ENCODE data around the gene CCDC126.
A peak's percentile ranks its signal among the peaks of the same experiment; 100 is the strongest.
"Not testable (repeated sequence)": the region's sequence is repeated elsewhere in the genome, so short reads cannot be mapped to it uniquely, and the experiment has no call there.

The CCDC126 gene

GRCh38 chr7:23633417-23633816 lies 36.2 kb downstream of the CCDC126 start:
- no peak for DNase-seq

- no peak for DNase-seq
Measured at GRCh38 chr7:23645822-23646221, 48.6 kb downstream of the CCDC126 start.

GRCh38 chr7:23653942-23654341 lies 56.8 kb downstream of the CCDC126 start:
- no peak for DNase-seq

- DNase-seq: no peak
Measured at GRCh38 chr7:23654508-23654907, 57.3 kb downstream of the CCDC126 start.

- DNase-seq: no peak
Measured at GRCh38 chr7:23655433-23655832, 58.3 kb downstream of the CCDC126 start.

- DNase-seq: no peak
Measured at GRCh38 chr7:23658831-23659427, 61.7 kb downstream of the CCDC126 start.

- DNase-seq: no peak
Measured at GRCh38 chr7:23661385-23661784, 64.2 kb downstream of the CCDC126 start.

- no peak for DNase-seq
Measured at GRCh38 chr7:23662124-23662983, 65.2 kb downstream of the CCDC126 start.

- no peak for DNase-seq
Measured at GRCh38 chr7:23662984-23663313, 65.8 kb downstream of the CCDC126 start.

GRCh38 chr7:23664122-23664521 lies 66.9 kb downstream of the CCDC126 start:
- DNase-seq: no peak

- DNase-seq: no peak
Measured at GRCh38 chr7:23672033-23672432, 74.9 kb downstream of the CCDC126 start.

- DNase-seq: peak; percentile 55
Measured at GRCh38 chr7:23679898-23680413, 82.8 kb downstream of the CCDC126 start, which contains the start of gene FAM221A. TSS of gene FAM221A (plus strand) at chr7:23680199. CDS start at chr7:23680219, 20 bp downstream.

GRCh38 chr7:23680414-23681405 lies 83.5 kb downstream of the CCDC126 start:
- peak; percentile 54 for DNase-seq

GRCh38 chr7:23684041-23684440 lies 86.9 kb downstream of the CCDC126 start:
- DNase-seq: not testable (repeated sequence)

GRCh38 chr7:23685731-23686130 lies 88.5 kb downstream of the CCDC126 start:
- DNase-seq: no peak

GRCh38 chr7:23687011-23687410 lies 89.8 kb downstream of the CCDC126 start:
- DNase-seq: no peak

- no peak for DNase-seq
Measured at GRCh38 chr7:23689165-23689564, 92.0 kb downstream of the CCDC126 start.

GRCh38 chr7:23691320-23691719 lies 94.1 kb downstream of the CCDC126 start:
- peak; percentile 9 for DNase-seq

GRCh38 chr7:23693224-23693623 lies 96.0 kb downstream of the CCDC126 start:
- no peak for DNase-seq

Measured in NCI-H2029 treated with DMSO at 0.1 percent for 48 hours (cell line).